Measurements from ENCODE around the gene MAP1S.

MAP1S gene

DNA sequence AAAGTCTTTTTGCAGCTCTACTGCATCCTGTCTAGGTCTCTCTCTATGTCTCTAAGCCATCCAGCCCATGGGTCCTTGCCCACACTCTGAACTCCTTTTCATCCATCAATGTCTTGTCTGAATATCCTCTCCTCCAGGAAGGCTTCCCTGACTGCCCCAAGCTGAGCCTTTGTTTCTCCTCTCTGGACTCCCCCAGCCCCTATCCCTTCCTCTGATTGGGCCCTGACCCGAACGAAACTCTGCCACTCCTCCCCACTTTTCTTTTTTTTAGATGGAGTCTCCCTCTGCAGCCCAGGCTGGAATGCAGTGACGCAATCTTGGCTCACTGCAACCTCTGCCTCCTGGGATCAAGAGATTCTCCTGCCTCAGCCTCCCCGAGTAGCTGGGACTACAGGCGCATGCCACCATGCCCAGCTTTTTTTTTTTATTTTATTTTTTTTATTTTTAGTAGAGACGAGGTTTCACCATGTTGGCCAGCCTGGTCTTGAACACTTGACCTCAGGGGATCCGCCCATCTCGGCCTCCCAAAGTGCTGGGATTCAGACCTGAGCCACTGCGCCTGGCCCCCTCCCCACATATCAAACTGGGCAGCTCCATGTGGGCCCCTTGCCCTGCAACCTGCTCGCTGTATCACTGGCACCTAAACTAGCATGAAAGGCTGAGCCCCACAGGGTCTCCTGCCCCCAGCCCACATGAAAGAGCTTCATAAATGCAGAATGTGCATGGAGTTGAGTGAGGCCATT, 30.3 kb upstream of the MAP1S start:
- DNase-seq (ENCODE audit: low read depth in 2 of 2), result no peak

GRCh38 chr19:17692566-17692965, 26.7 kb upstream of the MAP1S start:
- no peak for DNase-seq (ENCODE audit: low read depth in 2 of 2)

DNA sequence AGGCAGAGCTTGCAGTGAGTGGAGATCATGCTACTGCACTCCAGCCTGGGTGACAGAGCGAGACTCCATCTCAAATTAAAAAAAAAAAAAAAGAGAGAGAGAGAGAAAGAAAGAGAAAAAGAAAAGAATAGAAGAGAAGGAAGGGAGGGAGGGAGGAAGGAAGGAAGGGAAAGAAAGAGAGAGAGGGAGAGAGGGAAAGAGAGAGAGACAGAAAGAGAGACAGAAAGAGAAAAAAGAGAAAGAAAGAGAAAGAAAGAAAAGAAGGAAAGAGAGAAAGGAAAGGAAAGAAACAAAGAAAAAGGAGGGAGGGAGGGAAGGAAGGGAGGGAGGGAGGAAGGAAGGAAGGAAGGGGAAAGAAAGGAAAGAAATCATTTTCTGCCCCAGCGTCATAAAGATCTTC, 24.1 kb upstream of the MAP1S start:
- DNase-seq (ENCODE audit: low read depth in 2 of 2), result no peak

DNA sequence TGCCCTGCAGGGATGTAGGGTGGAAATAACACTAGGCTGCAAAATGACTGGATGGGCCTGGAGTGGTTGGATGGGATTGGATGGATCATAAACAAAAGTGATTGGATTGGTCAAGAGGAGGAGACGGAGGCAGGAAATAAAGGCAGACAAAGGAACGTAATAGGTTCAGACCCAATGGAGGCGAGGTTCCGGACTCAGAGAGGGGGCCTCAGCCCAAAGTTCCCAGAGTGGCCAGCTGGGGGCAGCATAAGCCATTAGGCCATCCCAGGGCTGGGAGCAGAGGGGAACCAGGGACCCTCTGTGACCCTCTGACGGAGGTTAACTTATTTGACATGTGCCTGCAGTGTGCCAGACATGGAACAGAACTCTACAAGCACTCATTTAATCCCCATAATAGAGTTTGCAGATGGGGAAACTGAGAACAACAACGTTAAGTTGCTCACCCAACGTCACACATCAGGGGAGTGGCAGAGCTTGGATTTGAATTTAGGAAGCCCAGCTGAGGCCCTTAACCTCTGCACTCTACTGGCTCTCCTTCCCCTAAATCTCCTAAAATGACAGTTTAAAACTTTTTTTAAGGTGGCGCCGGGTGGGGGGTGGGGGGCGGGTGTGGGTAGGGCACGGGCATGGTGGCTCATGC, 15.3 kb upstream of the MAP1S start:
- no peak for DNase-seq (ENCODE audit: low read depth in 2 of 2)

DNA sequence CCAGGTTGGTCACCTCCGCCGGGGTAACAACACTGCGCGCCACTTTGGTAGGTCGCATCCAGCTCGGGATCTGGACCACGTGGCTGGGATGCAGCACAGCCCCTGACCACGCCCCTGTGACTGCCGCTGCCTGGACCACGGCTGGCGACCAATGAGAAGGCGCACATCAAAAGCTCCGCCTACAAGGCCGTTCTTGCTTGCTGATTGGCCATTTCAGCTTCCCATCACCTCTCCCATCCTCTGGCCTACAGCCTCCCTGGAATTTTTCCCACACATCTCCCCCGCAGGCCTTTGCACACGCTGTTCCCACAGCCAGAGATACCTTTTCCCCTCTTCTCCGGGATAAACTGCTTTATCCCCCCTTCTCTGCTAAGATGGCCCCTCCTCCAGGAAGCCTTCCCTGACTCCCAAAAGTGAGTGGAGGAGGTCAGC, 12.5 kb upstream of the MAP1S start:
- no peak for DNase-seq (ENCODE audit: low read depth in 2 of 2)

DNA sequence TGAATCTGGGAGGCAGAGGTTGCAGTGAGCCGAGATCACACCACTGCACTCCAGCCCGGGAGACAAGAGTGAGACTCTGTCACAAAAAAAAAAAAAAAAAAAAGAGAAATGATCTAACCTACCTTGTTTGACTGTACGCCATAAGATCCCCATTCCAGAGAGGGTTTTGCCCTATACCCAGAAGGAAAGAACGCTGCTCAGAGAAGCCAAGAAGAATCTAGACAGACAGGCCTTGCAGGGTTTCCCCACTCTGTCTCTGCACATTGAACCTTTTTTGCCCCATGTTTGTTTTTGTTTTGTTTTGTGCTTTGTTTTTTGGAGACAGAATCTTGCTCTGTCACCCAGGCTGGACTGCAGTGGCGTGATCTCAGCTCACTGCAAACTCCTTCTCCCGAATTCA, 7.4 kb upstream of the MAP1S start:
- no peak for DNase-seq (ENCODE audit: low read depth in 2 of 2)

GRCh38 chr19:17716309-17716929, 2.9 kb upstream of the MAP1S start:
- DNase-seq (ENCODE audit: low read depth in 2 of 2), result no peak

- DNase-seq (ENCODE audit: low read depth in 2 of 2), result no peak
Observed at GRCh38 chr19:17718550-17718946, 732 bp upstream of the MAP1S start.

DNA sequence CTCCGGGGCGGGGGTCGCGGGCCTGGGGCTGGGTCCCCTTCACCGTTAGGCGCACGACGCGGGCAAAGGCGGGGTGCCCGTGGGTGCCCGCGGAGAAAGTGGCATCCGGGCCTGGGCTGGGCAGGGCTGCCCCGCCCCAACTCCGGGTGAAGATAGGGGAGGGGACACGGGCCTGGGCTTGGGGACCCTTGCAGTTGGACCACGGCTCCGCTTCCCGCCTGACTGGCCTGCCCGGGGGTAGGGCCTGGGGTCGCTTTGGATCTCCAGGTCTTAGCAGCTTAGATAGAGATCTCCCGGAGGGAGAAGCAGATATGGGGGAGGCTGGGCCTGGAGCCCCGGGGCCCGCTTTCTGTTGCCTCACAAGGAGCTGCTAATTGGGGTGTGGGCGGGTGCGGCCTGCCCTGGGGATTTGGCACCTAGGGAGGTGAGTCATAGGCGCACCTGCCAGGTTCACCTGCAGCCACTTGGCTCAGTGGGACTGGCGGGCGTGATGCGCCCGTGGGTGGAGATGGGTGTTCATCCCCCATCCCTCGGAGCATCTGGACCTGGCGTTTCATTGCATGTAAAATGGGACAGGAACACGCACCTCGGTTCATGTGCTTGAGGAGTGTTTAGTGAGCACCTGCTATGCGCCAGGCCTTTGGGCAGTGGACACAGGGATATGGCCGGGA, 585 bp downstream of the MAP1S start:
- DNase-seq (ENCODE audit: low read depth in 2 of 2), result no peak

DNA sequence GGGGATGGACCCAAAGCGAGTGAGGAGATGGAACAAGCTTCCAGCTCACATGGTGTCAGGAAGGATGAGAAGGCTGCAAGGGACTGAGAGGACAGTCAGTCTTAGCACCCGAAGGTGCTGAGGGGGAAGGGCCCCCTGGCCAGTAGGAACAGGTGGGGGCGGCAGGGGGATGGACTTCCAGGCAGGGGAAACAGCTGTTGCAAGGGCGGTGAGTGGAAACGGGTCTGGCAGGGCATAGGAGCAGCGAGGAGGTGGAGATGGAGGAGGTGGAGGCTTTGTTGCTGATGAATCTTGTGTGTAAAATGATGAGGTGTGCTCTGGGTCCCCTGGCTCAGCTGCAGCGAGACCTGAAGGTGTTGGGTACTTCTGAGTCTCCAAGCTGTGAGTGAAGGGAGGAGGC, 1.2 kb downstream of the MAP1S start:
- DNase-seq (ENCODE audit: low read depth in 2 of 2), result no peak

- no peak for DNase-seq (ENCODE audit: low read depth in 2 of 2)
Observed at GRCh38 chr19:17721111-17721628, 1.9 kb downstream of the MAP1S start.

GRCh38 chr19:17721821-17722220, 2.5 kb downstream of the MAP1S start:
- no peak for DNase-seq (ENCODE audit: low read depth in 2 of 2)

- DNase-seq (ENCODE audit: low read depth in 2 of 2), result no peak
Observed at GRCh38 chr19:17722655-17723240, 3.5 kb downstream of the MAP1S start.

DNA sequence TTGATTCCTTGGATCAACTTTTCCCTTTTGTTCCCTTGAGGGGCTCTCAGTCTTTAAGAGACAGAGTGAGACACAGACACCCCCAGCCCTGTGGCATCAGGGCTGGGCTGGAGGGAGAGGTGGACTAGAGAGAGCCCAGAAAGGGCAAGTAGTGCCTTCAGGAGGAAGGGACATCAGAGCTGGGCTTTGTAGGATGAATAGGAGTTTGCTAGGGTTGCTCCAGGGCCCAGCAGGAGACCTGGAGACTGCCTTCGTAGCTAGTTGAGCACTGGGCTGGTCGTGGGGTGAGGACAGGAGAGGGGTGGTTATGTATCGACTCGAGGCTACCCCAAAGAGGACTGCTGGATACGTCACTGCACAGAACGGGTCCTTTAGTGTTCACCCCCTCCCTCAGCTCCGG, 5.4 kb downstream of the MAP1S start:
- DNase-seq (ENCODE audit: low read depth in 2 of 2), result no peak

GRCh38 chr19:17725422-17726078, 6.3 kb downstream of the MAP1S start:
- no peak for DNase-seq (ENCODE audit: low read depth in 2 of 2)

DNA sequence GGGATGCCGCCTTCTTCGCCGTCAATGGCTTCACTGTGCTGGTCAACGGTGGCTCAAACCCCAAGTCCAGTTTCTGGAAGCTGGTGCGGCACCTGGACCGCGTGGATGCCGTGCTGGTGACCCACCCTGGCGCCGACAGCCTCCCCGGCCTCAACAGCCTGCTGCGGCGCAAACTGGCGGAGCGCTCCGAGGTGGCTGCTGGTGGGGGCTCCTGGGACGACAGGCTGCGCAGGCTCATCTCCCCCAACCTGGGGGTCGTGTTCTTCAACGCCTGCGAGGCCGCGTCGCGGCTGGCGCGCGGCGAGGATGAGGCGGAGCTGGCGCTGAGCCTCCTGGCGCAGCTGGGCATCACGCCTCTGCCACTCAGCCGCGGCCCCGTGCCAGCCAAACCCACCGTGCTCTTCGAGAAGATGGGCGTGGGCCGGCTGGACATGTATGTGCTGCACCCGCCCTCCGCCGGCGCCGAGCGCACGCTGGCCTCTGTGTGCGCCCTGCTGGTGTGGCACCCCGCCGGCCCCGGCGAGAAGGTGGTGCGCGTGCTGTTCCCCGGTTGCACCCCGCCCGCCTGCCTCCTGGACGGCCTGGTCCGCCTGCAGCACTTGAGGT, 7.0 kb downstream of the MAP1S start:
- DNase-seq (ENCODE audit: low read depth in 2 of 2), result no peak

DNA sequence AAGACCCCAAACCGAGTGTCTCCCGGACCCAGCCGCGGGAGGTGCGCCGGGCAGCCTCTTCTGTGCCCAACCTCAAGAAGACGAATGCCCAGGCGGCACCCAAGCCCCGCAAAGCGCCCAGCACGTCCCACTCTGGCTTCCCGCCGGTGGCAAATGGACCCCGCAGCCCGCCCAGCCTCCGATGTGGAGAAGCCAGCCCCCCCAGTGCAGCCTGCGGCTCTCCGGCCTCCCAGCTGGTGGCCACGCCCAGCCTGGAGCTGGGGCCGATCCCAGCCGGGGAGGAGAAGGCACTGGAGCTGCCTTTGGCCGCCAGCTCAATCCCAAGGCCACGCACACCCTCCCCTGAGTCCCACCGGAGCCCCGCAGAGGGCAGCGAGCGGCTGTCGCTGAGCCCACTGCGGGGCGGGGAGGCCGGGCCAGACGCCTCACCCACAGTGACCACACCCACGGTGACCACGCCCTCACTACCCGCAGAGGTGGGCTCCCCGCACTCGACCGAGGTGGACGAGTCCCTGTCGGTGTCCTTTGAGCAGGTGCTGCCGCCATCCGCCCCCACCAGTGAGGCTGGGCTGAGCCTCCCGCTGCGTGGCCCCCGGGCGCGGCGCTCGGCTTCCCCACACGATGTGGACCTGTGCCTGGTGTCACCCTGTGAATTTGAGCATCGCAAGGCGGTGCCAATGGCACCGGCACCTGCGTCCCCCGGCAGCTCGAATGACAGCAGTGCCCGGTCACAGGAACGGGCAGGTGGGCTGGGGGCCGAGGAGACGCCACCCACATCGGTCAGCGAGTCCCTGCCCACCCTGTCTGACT, 7.9 kb downstream of the MAP1S start:
- no peak for DNase-seq (ENCODE audit: low read depth in 2 of 2)

GRCh38 chr19:17727843-17728242, 8.6 kb downstream of the MAP1S start:
- DNase-seq (ENCODE audit: low read depth in 2 of 2), result no peak

DNA sequence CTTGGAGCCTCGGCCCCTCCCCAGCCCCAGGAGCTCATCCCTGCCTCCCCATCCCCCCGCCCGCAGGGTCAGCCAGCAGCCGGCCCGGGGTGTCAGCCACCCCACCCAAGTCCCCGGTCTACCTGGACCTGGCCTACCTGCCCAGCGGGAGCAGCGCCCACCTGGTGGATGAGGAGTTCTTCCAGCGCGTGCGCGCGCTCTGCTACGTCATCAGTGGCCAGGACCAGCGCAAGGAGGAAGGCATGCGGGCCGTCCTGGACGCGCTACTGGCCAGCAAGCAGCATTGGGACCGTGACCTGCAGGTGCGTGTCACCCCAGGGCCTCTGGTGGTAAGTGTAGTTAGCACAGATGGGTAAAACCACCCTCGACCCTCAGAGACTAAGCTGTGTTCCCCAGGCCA, 13.8 kb downstream of the MAP1S start:
- DNase-seq (ENCODE audit: low read depth in 2 of 2), result no peak

GRCh38 chr19:17734146-17734545, 14.9 kb downstream of the MAP1S start:
- DNase-seq (ENCODE audit: low read depth in 2 of 2), result no peak

All from fibroblast of skin of left biceps (primary cell).